NCI-H524 treated with DMSO at 0.1 percent for 48 hours (cell line): Measurements from ENCODE around the gene ABLIM2.

Experiments used
- DNase-seq: peaks from one replicate; lab custom pipeline; 2025; lab: John Stamatoyannopoulos, UW

Gene ABLIM2

DNA sequence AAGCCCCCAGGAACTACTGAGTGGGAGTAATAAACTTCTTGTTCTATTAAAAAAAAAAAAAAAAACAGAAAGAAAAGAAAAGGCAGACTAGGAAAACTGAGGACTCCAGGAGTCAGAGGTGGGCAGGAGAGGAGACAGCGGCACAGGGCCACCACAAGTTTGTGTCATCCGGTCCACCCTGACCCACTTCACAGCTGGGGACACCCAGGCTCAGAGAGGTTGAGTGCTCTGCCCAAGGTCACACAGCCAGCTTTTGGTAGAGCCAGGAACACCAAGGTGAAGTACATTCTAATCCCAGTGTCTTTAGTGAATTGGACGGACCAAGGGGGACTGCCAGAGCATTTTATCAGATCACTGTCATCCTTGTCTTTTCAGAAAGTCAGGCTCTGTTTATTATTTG is 16.4 kb upstream of the ABLIM2 start:
- no peak for DNase-seq

GRCh38 chr4:8173492-8174242 is 15.1 kb upstream of the ABLIM2 start:
- no peak for DNase-seq

- DNase-seq = no peak
Observed at GRCh38 chr4:8171984-8172924, 13.6 kb upstream of the ABLIM2 start.

DNA sequence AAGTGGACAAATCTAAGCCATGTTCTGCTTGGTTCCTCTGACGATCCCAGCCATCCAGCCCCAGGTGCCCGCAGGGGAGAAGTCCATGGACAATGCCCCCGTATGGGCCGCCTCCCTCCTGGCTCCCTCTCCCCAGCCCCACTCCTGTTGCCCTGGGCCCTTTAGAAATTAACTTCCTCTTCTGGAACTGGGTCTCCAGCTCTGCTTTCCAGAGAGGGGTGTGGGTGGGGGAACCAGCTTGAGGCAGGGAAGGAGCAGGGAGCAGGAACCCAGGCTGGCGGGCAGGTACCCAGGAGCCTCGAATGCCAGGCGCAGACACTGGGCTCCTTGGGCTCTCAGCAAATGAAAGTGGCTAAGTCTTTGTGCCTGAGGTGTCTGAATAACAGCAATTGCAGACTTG is 12.7 kb upstream of the ABLIM2 start:
- no peak for DNase-seq

DNA sequence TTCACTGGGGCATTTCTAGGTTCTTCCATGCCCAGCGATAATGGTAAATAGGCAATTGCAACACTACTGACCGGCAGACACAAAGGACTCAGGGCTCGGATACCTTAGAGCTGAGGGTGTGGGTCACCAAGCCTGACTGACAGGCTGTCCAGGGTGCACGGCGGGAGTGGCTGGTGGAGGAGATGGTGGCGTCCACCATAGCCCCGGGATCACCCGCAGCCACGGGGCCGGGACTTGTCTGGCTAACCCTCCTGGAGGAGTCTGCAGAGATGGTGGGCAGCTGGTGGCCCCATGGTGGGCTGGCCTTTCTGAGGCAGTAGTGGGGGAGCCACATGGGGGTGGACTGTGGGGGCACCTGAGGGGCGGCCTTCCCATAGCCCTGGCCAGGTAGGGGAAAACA is 11.7 kb upstream of the ABLIM2 start:
- DNase-seq = no peak

DNA sequence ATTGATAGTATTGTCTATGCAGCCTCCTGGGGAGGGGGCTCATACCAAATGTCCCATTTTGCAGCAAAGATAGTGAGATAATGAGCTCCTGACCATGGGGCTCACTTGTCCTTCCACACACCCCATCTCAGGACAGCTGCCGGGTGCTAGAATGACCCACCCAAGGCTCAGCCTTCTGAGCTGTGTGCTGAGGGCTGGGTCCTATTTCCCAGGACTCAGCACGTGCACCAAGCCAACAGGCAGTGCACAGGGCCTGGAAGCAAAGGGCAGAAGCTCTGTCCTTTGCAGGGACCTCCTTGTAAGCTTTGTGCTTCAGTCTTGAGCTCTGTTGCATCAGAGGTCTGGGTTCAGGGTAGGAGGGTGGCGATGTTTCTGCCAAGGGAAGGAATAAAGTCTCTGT is 11.2 kb upstream of the ABLIM2 start:
- DNase-seq = no peak

DNA sequence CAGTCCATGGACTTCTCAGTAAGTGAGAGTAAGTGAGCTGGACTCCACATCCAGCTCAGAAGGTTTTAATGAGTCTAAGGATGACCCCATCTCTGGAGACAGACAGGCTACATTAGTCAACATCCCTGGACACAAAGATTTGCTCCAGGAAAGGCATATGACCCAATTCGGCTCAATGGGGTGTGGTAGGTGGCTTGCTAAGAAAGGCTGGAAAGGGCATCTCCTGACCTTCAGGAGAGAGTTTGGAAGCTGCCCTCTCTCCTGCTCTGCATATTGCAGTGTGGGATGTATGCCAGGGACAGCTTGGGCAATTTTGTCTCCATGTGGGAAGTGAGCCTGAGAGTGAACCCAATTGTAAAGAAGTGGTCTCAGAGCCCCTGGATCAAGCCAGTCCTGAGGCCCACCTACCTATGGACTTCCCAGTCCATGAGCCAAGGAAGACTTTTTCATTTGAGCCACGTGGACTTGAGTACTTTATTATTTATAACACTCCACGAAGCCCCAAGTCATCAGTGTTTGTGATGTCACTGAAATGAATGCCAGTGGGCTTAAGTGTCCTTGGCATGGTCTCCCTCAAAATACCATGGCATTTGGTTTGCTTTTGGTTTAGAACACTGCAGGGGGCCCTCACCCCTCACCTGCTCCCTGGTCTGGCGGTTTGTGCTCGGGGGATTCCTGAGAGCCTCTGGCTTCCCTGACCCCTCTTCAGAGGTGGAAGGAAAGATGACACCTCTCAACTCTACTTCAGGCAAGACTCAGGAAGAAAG is 10.4 kb upstream of the ABLIM2 start:
- DNase-seq = no peak

DNA sequence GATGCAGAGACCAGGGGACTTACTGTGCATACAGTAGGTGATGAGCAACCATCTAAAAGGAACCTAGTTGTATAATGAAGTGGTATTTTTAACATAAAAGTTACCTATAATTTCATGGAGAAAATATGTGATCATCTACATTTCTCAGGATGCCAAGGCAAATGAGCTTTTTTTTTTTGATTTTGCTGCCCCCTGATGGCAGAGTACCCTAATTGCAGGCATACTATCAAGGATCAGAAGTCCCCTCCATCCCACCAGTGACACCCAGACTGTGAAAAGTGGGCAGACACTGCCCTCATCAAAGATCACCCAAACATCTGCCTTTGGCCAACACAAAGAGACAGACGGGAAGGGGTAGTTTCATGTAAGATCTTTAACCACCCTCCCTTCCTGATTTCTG is 9.6 kb upstream of the ABLIM2 start:
- DNase-seq = no peak

DNA sequence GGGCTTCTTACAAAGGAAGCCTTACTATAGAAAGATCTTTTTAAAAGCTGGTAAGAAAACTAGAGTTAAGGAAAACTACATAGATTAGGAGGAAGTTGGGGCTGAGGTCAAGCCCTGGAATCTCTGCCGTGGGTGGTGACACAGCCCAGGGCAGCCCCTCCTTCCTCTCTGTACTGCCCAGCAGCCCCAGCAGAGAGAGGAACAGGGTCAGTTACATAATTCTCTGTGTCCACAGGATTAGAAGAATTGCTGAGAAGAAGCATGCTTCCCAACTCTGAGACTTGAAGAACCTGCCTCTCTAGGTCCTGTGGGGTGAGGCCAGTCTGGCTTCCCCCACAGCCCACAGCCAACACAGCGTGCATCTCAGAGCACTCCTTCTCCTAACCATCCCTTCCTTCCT is 9.2 kb upstream of the ABLIM2 start:
- DNase-seq = no peak

DNA sequence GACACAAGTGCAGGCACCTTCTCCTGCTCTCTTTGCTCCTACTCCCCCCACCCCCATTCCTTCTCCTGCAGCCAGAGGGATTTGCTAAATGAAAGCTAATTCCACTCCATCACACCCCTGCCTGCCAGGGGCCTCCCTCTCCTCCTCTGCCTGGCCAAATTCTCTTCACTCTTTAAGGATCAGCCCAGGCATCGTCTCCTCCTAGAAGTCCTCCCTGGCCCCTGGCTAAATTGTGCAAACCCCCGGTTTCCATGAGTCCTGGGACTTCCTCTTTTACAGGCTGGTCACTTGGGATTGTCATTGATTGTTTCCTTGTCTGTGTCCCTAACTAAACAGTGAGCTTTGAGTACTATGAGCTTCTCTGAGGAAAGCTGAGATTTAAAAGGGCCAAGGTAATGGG is 8.7 kb upstream of the ABLIM2 start:
- no peak for DNase-seq

GRCh38 chr4:8165374-8165896 is 6.8 kb upstream of the ABLIM2 start:
- no peak for DNase-seq

DNA sequence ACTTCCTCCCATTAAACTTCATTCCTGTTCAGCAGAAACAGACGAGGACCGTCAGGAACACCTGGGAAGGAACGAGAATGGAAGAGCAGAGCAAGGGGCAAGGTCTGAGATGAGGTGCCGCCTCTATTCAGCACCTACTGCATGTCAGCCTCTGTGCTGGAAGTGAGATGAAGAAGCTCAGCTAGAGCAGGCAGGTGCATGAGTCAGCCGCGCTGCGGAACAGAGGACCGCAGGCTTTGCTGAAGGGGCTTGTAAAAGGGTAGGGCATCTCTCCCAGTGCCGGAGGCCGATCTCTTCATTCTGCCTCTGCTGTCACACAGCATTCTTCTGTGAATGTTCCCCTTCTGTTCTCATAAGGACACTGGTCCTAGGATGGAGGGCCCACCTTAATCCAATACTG is 6.1 kb upstream of the ABLIM2 start:
- DNase-seq = no peak

DNA sequence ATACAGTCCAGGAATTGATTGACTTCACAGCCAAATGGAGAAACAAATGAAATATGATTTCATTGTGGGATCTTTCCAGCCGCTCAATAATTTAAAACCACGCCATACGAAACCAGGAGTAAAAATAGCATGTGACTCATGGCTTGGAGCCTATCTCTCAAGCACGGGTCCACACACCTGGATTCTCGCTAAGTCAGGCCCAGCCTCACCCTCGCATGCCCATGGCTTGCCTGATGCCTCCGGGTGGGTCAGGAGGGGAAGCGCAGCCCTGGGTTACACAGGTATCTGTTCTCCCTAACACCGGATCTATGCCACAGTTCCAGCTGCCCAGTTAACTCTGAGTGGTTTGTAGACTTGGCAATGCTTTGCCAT is 5.6 kb upstream of the ABLIM2 start:
- no peak for DNase-seq

GRCh38 chr4:8163436-8164193 is 5.0 kb upstream of the ABLIM2 start:
- DNase-seq = no peak

GRCh38 chr4:8163026-8163425 is 4.4 kb upstream of the ABLIM2 start:
- no peak for DNase-seq

- no peak for DNase-seq
Observed at GRCh38 chr4:8162625-8163024, 4.0 kb upstream of the ABLIM2 start.

GRCh38 chr4:8160572-8160971 is 2.0 kb upstream of the ABLIM2 start:
- DNase-seq = no peak

DNA sequence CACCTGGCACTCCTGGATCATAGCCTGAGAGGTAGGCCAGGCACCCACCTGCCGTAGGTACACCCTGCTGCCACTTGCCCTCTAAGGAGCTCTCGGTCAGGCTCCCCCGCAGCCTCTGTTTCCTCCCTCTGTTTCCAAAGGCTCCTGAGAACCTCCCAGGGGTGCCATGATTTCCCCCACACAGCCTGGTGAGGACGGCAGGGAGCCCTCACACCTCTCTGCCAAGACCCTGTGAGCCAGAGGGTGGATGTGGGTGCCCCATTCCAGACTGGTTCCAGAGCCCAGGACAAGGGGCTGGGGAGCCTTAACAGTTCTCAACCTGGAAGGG is 1.6 kb upstream of the ABLIM2 start:
- no peak for DNase-seq

GRCh38 chr4:8159537-8160232 is 1.1 kb upstream of the ABLIM2 start:
- DNase-seq = no peak

DNA sequence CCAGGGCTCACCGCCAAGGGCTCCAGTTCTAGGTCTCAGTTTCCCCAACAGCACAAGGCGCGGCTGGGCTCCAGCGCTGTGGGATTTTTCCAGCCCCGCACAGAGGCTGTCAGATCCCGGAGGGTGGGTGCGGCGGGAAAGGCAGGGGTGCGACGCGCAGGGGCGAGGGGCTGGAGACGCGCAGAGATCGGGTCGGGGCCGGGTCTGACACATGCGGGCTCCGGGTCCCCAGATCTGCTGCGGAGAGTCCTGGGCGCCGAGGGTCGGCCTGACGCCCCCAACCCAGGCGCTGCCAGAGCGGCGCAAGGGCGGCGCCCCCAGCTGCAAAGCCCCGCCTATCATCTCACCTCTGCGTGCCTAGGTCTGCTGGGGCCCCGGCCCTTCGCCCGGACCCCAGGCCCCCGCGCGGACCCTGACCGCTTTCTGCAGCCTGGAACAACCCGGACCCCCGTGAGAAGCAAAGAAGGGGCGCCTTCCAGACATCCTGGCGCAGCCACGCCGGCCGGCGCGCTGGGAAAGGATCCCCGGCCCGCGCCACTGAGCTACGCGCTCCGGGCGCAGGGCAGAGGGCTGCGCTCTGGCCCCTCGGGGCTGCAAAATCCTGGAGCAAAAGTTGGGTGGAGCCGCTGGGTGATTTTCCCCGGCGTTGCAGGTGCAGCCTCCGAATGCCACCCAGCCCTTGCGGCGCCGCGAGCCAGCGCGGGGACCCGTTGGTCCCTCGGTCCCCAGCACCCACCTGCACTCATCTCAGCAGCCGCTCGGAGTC is 486 bp downstream of the ABLIM2 start:
- DNase-seq = no peak
